GM21447 (cell line): Measurements from ENCODE around the gene UBAC2.

Source experiments
- ATAC-seq: cut with Tn5 transposase; IDR thresholded peaks from one replicate; pipeline ENCODE4 v1.9.1; 2021; ENCODE audit not compliant: unreplicated experiment

The UBAC2 gene

DNA sequence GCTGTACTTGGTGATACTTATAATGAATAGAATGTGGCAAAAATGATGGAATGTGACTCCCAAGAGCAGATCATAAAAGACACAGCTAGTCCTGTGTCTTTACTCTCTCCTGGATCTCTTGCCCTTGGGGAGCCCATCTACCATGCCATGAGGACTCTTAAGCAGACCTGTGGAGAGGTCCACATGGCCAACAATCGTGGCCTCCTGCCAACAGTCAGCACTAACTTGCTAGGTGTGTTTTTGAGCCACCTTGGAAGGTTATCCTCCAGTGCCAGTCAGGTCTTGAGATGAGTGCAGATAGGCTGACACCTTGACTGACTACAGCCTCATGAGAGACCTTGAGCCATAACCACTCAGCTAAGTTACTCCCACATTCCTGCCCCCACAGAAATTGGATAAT is 128.8 kb downstream of the UBAC2 start:
- ATAC-seq = no peak

DNA sequence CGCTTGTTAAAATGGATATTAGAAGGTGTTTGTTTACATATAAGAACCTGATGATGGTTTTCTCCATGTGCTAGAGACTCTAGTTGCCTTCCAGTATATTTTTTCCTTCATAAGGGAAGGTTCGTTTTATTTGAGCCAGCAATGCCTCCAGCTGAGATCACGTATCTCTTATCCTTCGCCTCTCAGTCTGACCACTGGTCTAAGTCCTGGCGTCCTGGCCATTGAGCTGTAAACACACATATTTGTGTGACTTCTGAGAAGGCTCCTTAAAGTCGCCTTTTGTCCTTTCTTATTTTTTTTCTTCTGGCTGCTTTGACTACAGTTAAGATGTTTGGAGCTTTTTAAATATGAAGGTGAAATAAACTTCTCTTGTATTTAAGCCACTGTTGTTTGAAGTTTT is 130.3 kb downstream of the UBAC2 start:
- ATAC-seq = no peak

GRCh38 chr13:99331881-99332293 is 131.2 kb downstream of the UBAC2 start:
- peak; percentile 71 for ATAC-seq

- ATAC-seq = peak; percentile 9
Observed at GRCh38 chr13:99332456-99332855, 131.8 kb downstream of the UBAC2 start.

DNA sequence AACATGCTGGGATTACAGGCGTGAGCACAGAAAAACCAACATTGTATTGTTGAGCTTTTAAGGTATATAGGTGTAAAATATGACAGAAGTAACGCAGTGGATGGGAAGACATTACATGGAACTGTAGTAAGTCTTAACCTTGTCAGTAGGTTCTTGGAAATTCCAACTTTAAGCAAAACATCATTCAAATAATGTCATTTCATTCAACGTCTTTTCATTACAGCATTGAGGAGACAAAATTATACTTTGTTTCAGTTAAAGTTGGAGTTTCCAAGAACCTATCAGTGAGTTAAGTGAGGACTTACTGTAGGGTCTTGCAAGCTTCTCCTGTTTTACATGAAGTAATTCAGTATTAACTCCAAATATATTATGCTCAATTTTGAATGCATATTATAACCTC is 133.6 kb downstream of the UBAC2 start:
- no peak for ATAC-seq

DNA sequence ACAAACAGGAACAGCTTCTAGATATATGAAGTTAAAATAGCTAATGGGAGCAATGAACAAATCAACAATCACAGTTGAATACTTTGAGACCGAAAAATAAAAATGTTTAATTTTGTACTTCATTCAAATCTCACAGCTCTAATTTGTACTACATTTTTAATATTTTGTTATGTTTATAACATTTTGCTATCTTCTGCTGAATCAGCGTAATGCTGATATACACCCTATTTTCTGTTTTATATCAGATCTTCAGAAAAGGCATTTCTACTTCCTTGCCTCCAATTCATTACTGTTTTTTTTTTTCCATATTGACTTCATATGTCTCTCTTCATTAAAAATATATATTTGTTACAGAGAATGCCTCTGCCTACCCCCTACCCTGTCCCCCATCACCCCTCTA is 134.4 kb downstream of the UBAC2 start:
- ATAC-seq = no peak

GRCh38 chr13:99335603-99336002 is 134.9 kb downstream of the UBAC2 start:
- peak; percentile 82 for ATAC-seq

DNA sequence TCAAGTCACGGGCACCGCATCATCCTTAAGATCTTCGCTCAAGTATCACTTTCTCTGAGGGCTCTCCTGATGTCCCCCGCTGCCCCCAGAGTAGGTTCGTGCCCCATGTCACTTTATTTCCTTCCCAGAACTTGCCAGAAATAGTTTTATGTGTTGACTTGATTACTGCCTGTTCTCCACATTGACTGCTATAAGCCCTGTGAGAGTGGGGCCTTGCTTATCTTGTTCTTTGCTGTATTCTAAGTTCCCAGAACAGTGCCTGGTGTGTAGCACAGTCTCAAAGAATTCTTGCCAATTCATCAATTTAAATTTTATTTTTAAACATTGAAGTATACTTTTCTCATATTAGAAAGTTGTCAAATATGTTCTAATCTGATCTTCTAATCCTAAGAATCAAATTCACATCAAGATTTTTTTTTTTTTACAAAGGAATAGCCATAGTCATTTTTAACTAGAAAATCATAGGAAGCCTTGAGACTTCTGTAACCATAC is 138.6 kb downstream of the UBAC2 start:
- no peak for ATAC-seq

DNA sequence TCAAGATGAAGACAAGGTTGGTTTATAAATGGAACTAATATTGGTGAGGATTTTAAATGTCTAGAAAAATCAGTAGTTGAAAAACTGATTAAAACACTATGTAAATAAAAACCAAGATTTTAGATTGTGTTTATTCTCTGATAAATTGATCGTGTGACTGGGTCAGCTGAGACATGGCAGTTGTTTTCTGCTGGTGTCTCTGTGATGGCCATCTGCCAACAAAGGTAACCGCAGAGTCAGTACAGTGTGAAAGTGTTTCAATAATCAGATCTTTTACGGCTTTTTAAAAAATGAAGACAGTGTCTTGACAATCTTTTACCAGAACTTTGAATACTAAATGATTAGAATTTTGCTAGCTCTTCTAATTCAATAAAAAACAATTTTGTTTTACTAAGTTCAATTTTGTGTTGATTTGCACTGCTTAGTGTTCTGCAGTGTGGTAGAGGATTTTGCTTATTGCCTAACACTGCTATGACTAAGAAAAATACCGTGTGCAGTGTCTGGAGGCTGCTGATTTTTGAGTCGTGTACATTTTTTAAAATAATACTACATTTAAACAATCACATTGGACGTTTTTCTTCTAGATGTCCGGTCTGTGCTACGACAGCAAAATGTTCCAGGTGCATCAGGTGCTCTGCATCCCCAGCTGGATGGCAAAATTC is 139.2 kb downstream of the UBAC2 start:
- ATAC-seq = no peak

DNA sequence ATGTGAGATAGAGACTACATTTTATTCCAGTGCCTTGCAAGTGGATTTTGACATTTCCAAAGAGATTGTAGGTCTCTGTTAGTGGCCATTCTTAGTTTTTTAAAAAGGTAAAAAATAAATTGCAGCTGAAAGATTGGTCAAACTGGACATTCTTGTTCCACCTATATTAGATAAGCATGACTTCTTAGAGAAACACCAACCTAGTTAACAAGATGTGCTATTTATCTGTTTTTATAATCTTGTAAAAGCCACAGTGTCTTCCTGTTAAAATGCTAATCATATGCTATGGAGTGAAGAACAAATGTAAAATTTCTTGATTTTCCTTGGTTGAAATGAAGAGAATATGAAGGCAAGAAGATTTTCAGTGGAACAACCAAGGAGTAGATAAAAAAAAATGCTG is 140.0 kb downstream of the UBAC2 start:
- no peak for ATAC-seq

DNA sequence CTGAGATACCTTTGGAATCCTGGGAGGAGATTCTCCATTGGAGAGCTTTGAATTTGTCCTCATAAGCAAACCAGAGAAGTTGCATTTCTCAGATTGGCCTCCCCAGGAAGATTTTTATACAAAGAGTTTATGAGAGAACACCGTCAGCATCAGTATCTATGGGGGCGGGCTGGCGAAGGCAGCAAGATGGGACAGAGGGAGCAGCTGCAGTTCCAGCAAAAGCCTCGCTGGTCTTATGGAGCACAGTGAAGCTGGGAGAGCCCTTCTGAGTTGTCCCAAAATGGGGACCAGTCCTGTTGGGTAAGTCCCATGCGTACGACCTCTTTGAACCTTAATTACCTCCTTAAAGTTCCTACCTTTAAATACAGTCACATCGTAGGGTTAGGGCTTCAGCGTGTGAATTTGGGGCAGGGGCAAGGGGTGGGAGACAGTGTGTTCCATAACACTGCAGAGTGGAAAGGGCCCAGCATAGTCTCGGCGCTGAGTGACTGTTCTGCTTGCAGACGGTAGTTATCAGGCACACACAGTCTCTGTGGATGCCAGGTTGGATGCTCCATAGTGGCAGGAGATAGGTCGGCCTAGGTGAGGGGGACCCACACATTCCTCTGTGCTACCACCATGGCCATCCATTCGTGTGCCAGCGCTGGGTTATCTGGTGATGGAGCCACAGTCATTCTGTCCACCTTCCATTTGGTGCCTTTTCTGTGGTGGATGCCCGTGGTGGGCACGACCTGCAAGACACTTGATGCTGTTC is 141.5 kb downstream of the UBAC2 start:
- no peak for ATAC-seq

DNA sequence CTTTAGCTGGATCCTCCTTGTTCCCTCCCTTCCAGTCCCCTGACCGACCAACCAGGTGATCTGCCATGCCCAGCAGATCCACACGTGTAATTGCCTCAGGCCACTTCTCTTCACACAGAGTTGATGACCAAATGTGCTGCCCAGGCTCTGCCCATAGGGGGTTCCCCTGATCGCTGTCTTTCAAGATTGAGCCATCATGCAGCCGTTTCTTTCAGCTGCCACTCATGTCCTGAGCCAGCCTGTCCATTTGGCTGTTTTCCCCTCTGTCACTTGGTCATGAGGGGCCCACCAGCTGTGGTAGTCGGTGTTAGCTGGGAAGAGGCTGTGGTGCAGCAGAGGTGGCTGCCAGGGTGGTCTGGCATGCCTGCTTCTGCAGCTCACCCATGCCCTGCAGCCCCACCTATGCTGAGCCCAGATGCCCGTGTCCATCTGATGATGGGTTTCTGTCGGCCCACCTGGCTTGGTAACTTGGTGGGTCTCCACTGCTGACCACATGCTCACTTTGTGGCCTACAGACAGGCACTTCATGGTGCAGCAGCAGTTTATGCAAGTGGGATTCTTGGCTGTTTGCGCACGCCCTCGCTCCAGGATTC is 142.2 kb downstream of the UBAC2 start:
- no peak for ATAC-seq

DNA sequence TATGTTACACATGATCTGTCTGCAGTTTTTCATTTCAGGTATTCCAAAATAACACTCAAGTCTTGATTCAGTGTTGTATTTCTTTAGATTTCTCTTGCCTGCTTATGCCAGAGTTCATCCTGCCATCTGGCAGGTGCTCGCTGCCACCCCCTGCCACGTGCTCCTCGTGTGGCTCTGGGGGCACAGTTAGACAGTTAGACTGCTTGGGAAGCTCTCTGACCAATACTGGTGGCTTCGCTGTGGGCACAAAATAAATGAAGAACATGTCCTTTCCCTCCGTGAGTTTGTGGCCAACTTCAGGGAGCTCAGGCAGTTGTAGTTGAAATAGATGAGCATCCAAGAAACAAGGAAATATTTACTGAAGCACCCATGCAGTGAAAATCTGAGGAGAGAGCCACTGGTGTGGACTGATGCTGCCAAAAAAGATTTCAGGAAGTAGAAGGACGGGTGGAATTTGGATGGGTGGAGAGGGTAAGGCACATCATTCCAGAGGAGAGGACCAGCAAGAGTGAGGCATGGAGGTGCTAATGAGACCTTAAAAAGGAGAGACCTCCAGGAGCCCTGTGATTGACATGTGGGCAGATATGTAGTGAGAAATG is 144.1 kb downstream of the UBAC2 start:
- no peak for ATAC-seq

GRCh38 chr13:99345345-99345744 is 144.7 kb downstream of the UBAC2 start:
- no peak for ATAC-seq

DNA sequence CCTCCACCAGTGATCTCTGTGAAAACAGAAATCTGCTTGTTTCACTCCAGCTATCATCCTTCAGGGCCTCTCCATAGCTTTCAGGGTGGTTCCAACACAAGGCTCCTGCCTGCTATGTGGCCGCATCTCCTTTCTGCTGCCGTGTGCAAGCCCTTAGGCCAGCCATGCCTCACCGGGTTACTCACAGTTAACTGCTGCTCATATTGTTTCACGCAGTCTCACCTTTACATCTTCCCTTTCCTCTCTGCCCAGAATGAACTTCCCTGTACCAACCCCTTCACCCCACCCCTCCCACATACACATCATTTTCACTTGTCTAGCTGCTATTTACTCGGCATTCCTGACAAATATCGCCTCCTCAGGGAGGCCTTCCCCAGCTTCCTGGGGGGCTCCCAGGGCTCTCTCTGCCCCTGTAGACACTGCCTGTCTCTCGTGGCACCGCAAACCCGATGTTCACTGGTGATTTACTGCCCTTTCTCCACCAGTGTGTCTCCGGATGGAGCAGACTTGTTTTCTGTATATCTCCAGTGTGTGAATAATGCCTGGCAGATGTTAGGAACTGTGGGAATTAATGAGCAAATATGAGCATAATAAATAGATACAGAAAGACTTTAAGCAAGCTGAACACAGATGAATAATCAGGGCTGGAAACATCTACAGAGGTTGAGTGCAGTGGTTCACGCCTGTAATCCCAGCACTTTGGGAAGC is 145.8 kb downstream of the UBAC2 start:
- no peak for ATAC-seq

- peak; percentile 7 for ATAC-seq
Observed at GRCh38 chr13:99347335-99347878, 146.8 kb downstream of the UBAC2 start.

DNA sequence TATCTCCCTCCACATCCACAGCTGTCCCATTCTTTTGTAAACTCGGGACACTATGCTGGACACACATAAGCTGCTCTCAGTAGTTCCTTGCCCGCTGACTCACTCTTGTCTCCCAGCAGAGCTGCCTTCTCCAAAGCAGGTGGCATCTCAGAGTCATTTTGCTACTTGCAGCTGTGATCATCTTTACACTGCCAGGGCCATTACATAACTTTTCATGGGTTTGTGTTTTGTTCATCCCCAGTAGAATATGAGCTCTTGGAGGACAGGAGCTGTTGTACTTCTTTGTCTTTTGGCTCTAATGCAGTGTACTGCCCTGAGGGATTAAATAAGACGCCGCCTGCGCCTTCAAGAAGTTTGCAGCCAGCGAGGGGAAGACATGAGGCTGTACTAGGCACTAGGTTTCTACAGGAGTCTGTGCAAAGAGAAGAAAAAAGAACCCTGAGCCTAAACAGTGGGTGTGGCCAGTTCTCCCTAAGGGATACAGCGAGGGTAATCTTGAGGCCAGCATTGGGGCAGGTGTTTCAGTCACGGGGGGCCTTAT is 147.3 kb downstream of the UBAC2 start:
- ATAC-seq = peak; percentile 59

DNA sequence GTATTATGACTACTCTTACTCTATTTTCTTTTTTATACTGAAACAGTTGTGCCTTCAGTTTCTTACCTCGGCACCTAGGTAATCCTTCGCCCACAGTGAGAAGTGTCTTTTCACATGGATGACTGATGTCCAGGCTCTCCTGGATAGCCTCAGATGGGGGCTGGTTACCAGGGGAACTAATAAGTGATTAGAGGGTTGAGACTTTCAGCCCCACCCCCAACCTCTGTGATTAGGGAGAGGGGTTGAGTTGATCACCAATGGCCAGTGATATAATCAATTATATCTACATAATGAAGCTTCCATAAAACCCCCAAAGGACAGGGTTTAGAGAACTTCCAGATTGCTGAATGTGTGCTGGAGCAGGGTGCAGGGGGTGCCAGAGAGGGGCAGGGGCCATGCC is 149.5 kb downstream of the UBAC2 start:
- no peak for ATAC-seq

GRCh38 chr13:99351772-99352171 is 151.1 kb downstream of the UBAC2 start:
- no peak for ATAC-seq
